Stimulated activated naive CD8-positive, alpha-beta T cell treated with anti-CD3 and anti-CD28 coated beads, Interleukin-15, amount 100 ng/mL, for 72 hours (primary cell): ENCODE results near the gene GMFB.

Source experiments
- ATAC-seq: fragments of 150-1000 bp; cut with Tn5 transposase; 2 replicates; pipeline ENCODE4 v1.10.0; 2021; ENCODE audit warnings: mild to moderate bottlenecking, moderate library complexity
- DNase-seq, 2 donors: peaks; one replicate each; pipeline ENCODE4 v3.0.0; 2021 to 2022
- H3K27ac Mint-ChIP-seq, 2 donors: one replicate each; pipeline ENCODE4 v1.8.0; 2022; ENCODE audit warnings: mild to moderate bottlenecking in 2 of 2, mixed read lengths in 2 of 2, moderate library complexity in 2 of 2
- H3K27me3 Mint-ChIP-seq: one replicate; pipeline ENCODE4 v1.8.0; 2022; ENCODE audit warnings: mixed read lengths
- H3K4me1 Mint-ChIP-seq: one replicate; pipeline ENCODE4 v1.8.0; 2022; ENCODE audit warnings: mild to moderate bottlenecking, mixed read lengths
- H3K4me3 Mint-ChIP-seq, 2 donors: one replicate each; pipeline ENCODE4 v1.8.0; 2022; ENCODE audit warnings: mild to moderate bottlenecking in 2 of 2, mixed read lengths in 2 of 2, moderate library complexity in 1 of 2
- H3K9me3 Mint-ChIP-seq, 2 donors: one replicate each; pipeline ENCODE4 v1.8.0; 2022; ENCODE audit warnings: mixed read lengths in 2 of 2

GMFB gene

GRCh38 chr14:54435500-54435981 lies 53.2 kb downstream of the GMFB start:
- DNase-seq (peak; percentile 17 to 23), ATAC-seq (peak; percentile 99)
- Mint-ChIP-seq H3K9me3 (no peaks in the 10 kb centered on the region), H3K27ac (peak overlapping the region; percentile 29 to 96), H3K4me1 (peaks cover 89% of the 10 kb centered on the region), H3K4me3 (peak overlapping the region; percentile 71 to 75), H3K27me3 (no peaks in the 10 kb centered on the region)

DNA sequence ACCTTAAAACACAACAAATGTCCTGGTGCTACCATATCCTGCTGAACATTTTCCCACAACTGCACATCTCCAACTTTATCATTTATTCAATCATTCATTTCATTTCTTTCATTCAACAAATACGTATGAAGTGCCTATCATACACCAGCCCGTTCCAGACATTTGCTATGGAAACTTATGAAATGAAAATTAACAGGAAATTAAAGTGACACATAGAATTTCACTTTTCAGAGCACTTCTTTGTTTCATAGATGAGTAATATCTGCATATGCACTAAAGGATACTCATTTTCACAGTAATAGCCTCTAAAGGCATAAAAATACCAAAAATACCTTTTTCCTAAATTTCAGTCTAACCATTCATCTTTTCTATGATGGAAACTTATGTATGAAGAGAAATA lies 60.3 kb downstream of the GMFB start:
- no peak overlapping the region for H3K4me3 Mint-ChIP-seq
- H3K27me3 Mint-ChIP-seq: no peaks in the 10 kb centered on the region

DNA sequence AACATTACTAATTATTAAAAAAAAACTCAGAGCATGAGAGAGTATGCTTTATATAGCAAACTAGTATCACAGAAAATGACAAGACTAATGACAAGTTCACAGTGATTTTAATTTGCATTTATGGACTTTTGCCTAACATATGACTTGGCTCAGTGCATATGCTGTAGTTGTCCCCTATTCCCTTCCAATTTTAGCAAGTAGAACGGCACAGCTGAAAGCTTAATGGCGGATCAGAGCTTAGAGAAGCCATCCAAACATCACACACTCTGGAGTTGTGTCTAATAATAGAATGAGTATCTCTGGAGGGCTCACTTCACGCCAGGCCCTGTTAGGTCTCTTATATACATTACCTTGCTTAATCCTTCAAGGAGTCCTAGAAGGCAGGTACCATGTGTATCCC lies 60.9 kb downstream of the GMFB start:
- H3K4me3 Mint-ChIP-seq: no peak overlapping the region
- no peak for DNase-seq
- no peak overlapping the region for H3K27ac Mint-ChIP-seq
- no peak for ATAC-seq
- H3K27me3 Mint-ChIP-seq: no peaks in the 10 kb centered on the region
- no peaks in the 10 kb centered on the region for H3K9me3 Mint-ChIP-seq
- H3K4me1 Mint-ChIP-seq: peaks cover 43% of the 10 kb centered on the region

More for the DNA sequence above, 60.3 kb downstream of the GMFB start:
- Mint-ChIP-seq H3K27ac (no peak overlapping the region), H3K9me3 (no peaks in the 10 kb centered on the region), H3K4me1 (peaks cover 50% of the 10 kb centered on the region)
- ATAC-seq: peak; percentile 74
- no peak for DNase-seq

- Mint-ChIP-seq H3K27ac (peak overlapping the region in 1 of 2 donors; percentile 73), H3K9me3 (no peaks in the 10 kb centered on the region), H3K4me3 (no peak overlapping the region), H3K27me3 (no peaks in the 10 kb centered on the region), H3K4me1 (peaks cover 30% of the 10 kb centered on the region)
- ATAC-seq (no peak), DNase-seq (no peak)
Observed at GRCh38 chr14:54425537-54426274, 63.1 kb downstream of the GMFB start.

- ATAC-seq (no peak), DNase-seq (no peak)
- H3K27me3 Mint-ChIP-seq: no peaks in the 10 kb centered on the region
- H3K9me3 Mint-ChIP-seq: no peaks in the 10 kb centered on the region
- H3K4me1 Mint-ChIP-seq: peaks cover 29% of the 10 kb centered on the region
- H3K4me3 Mint-ChIP-seq: no peak overlapping the region
- no peak overlapping the region for H3K27ac Mint-ChIP-seq
Observed at GRCh38 chr14:54425068-54425467, 63.7 kb downstream of the GMFB start.
